SU-DHL-6 (cell line): ENCODE data around the gene GLOD5.

Experiments
- CTCF ChIP-seq: fragments of 200-600 bp; sonication (generic); IDR thresholded peaks from one replicate; pipeline ENCODE4 v1.5.1; 2017; ENCODE audit warnings: antibody characterized with exemption, mild to moderate bottlenecking, low read length, moderate library complexity; ENCODE audit not compliant: insufficient read depth, poor library complexity, severe bottlenecking
- EZH2phosphoT487 ChIP-seq: fragments of 200-600 bp; sonication (generic), shearing (Covaris generic); conservative IDR thresholded peaks from 2 replicates; pipeline ENCODE4 v1.6.1; 2018; ENCODE audit warnings: mild to moderate bottlenecking, antibody characterized with exemption, low read length, moderate library complexity, mixed read lengths

GRCh38 chrX:48753708-48754228, 7.8 kb upstream of the GLOD5 start:
- TF ChIP-seq CTCF (no peak), EZH2phosphoT487 (no peak)
